ENCODE results near the gene LRCH3. TPM values are rescaled to one million over a fixed set of nuclear protein-coding genes. Genes with fewer than 3 reads are reported as not detected.
"Not testable (repeated sequence)": the region's sequence is repeated elsewhere in the genome, so short reads cannot be mapped to it uniquely, and the experiment has no call there.

LRCH3 gene
- total RNA-seq, 1 donor from 2014 or later = 57.9 TPM

- intact Hi-C loops (cut with micrococcal nuclease) = no loop called here
These were observed 122.8 kb downstream of the LRCH3 start for GRCh38 chr3:197913641-197914380.

DNA sequence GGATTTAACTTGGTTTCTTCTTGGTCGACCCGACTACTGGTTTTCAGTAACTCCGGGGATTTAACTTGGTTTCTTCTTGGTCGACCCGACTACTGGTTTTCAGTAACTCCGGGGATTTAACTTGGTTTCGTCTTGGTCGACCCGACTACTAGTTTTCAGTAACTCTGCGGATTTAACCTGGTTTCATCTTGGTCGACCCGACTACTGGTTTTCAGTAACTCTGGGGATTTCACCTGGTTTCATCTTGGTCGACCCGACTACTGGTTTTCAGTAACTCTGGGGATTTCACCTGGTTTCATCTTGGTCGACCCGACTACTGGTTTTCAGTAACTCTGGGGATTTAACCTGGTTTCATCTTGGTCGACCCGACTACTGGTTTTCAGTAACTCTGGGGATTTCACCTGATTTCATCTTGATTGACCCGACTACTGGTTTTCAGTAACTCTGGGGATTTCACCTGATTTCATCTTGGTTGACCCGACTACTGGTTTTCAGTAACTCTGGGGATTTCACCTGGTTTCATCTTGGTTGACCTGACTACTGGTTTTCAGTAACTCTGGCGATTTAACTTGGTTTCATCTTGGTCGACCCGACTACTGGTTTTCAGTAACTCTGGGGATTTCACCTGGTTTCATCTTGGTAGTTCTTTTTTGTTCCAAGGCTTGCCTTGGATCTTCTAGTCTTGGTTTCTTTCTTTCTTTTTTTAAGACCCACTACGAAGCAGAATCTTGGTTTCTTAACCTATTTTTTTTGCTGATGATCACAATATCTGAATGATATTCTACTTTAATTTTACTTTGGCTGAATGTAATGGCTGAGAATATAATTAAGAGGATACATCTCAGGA, 130.6 kb downstream of the LRCH3 start:
- intact Hi-C loops (cut with micrococcal nuclease) = not testable (repeated sequence)

- intact Hi-C loops (cut with micrococcal nuclease) = no loop called here
These were observed 135.4 kb downstream of the LRCH3 start for GRCh38 chr3:197926418-197926817.

- intact Hi-C loops (cut with micrococcal nuclease) = not testable (repeated sequence)
These were observed 136.5 kb downstream of the LRCH3 start for GRCh38 chr3:197927578-197927977.

DNA sequence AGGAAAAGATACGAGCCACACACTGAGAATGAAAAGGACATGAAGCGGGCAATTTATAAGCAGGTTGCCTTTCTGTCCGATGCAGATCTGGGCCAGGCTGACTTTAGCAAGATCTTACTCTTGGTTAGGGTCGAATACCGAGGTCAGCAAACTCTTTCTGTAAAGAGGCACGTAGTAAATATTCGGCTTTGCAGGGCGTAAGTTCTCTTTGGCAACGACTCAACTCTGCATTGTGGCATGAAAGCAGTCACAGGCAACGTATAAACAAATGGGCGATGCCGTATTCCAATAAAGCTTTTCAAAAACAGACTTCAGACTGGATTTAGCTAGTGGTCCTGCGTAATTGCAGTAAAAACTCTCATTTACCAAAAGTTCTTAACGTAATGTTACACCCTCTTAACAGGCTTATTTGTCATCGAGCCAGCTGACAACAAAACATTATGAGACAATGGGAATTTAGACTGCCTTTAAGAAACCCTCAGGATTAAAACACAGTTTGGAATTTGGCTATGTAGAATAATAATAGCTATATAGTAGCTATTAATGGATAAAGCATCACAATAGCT, 145.8 kb downstream of the LRCH3 start:
- intact Hi-C loops (cut with micrococcal nuclease) = no loop called here

Other genes starting within 250 kb of the LRCH3 start
- gene BDH1, start 235.3 kb upstream of the LRCH3 start, total RNA-seq = 77.5 and 78.4 TPM in 2 replicates
- gene RUBCN, start 54.4 kb upstream of the LRCH3 start, total RNA-seq = 39.5 and 40.3 TPM in 2 replicates
- gene FYTTD1, start 41.4 kb upstream of the LRCH3 start, total RNA-seq = 42.9 and 43.3 TPM in 2 replicates
- gene RPL35A, start 158.9 kb downstream of the LRCH3 start, total RNA-seq = 1,079 and 1,083 TPM in 2 replicates
- gene LMLN, start 169.0 kb downstream of the LRCH3 start, total RNA-seq = 1.9 and 2.7 TPM in 2 replicates

All from T-helper 2 cell treated with Interferon-gamma antibody and Interleukin-4, amounts not matched to agents 100 ng/mL and 5 ng/mL, for 36 hours (primary cell).